H54 (cell line): Measurements from ENCODE around the gene PNMA6F.
"Not testable (repeated sequence)": the region's sequence is repeated elsewhere in the genome, so short reads cannot be mapped to it uniquely, and the experiment has no call there.

Experiments
- DNase-seq: peaks from one replicate; pipeline ENCODE4 v3.0.0; 2011; ENCODE audit warnings: low spot score, mixed read lengths; ENCODE audit not compliant: insufficient read length
- FAIRE-seq: peaks from 3 replicates; lab custom pipeline; 2011; peaks lifted over from hg19 to GRCh38; lab: Jason Lieb, UNC
- POLR2A ChIP-seq: IDR thresholded peaks from 2 replicates; pipeline ENCODE4 v1.6.1; 2011; ENCODE audit warnings: low read depth, mild to moderate bottlenecking, low read length

Gene PNMA6F

DNA sequence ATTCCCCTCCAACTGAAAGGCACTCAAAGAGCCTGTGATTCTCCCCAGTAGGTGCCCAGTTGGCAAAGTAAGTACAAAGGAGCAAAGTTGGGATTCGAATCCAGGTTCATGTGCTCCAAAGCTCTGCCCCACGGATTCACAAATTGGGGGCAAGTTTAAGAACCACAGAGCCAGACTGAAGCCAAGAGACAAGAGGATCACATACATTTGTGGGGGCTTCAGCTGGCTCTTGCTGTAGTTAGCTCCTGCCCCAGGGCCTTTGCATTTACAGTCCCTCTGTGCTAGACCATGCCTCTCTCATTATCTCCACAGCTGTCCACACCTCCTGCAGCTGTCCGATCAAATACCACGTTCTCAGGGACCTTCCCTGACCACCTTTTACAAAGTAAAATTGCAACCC is 18.8 kb downstream of the PNMA6F start:
- no peak for FAIRE-seq
- no peak for DNase-seq
- no peak for TF ChIP-seq POLR2A

DNA sequence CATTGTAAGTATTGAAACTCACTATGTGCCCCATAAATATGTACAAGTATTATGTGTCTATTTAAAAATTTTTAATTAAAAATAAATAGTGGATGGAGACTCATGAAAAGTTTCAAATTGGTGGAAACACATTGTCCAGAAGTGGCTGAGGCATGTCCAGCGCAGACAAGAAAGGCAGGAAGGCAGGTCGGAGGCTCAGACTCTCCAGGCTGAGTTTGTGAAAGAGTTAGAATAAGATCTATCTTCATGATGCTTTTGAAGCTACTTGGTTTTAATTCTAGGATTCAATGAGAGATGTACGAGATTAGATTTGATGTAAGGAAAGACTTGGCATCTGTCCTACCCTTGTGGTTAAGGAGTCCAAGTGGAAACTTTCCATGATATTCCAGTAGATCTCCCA is 19.8 kb downstream of the PNMA6F start:
- DNase-seq (no peak), FAIRE-seq (no peak)
- TF ChIP-seq POLR2A, result no peak

DNA sequence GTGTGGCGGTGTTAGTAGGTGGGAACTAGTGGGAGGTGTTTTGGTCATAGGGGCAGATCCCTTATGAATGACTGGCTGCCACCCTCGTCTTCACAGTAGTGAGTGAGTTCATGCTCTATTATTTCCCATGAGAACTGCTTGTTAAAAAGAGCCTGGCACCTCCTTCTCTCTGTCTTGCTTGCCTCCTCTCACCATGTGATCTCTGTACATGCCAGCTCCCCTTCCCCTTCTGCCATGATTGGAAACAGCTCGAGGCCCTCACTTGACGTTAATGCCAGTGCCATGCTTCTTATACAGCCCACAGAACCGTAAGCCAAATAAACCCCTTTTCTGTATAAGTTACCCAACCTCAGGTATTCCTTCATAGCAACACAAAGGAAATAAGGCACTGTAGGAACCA is 21.7 kb downstream of the PNMA6F start:
- FAIRE-seq (no peak), DNase-seq (no peak)
- TF ChIP-seq POLR2A, result no peak

DNA sequence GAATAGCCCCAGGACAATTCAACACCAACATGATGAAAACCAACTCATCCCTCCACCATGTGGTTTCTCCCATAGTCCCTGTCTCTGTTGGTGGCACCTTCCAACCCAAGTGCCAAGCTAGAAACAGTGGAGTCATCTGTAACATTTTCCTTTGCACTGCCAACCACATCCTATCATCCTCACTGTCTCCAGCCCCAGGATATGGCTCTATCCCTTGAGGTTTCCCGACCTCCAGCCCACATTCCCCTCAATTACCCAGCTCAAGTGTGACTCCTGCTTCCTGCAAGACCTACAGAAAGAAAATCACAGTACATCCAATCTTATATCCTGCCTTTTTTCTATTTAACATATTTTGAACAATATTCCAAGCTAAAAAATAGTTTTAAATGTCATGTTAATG is 24.2 kb downstream of the PNMA6F start:
- DNase-seq (no peak), FAIRE-seq (no peak)
- TF ChIP-seq POLR2A, result no peak

DNA sequence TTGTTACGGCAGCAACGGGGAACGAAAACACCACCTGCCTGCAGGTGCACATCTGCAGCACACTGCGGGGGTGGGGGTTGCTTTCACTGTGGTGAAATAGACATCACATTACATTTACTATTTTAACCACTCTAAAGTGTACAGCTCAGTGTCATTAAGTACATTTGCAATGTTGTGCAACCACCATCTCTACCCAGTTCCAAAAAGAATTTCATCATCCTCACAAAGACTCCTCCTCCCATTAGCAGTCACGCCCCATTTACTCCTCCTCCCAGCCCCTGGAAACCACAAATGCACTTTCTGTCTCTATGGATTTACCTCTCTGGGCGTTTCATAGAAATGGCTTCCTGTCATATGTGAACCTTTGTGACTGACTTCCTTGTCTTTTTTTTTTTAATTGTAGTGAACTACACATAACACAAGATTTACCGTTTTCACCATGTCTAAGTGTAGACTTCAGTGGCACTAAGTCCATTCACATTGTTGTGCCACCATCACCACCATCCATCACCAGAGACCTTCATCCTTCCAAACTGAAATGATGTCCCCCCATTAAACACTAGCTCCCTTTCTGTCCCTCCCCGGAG is 28.0 kb downstream of the PNMA6F start:
- not testable (repeated sequence) for DNase-seq, FAIRE-seq

DNA sequence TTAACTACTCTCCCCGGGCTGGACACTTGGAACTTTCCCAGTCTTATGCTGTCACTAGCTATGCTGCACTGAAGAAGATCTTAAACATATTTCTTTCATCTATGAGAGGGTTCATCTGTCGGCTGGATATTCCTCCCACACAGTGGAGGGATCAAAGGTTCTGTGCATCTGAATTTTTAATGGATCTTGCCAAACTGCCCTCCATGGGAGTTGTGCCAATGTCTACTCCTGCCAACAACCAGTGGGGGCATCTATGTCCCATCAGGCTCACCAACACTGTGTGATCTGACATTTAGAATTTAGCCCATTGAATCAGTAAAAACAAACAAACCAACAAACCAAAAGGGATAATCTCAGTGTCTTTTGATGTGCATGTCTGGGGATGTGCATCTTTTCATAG is 32.8 kb downstream of the PNMA6F start:
- FAIRE-seq, result not testable (repeated sequence)

DNA sequence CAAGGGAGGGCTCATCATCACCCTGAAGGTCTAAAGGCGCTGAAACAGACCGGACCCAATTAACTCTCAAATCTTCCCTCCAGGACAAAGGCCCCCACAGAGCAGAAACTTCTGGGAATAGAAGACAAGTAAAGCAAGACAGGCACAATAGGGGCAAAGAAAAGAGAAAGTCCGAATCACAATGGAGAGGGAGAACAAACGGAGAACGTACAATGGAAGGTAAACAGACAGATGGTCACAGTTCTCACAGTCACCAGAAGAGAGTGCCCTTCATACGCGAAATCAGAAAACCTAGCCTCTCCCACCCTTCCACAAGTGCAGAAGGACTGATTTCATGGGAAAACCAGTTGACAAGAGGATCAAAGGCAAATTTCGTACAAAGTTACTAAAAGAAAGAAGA is 35.9 kb downstream of the PNMA6F start:
- not testable (repeated sequence) for DNase-seq, FAIRE-seq

More for the DNA sequence above, 32.8 kb downstream of the PNMA6F start:
- DNase-seq, result not testable (repeated sequence)

DNA sequence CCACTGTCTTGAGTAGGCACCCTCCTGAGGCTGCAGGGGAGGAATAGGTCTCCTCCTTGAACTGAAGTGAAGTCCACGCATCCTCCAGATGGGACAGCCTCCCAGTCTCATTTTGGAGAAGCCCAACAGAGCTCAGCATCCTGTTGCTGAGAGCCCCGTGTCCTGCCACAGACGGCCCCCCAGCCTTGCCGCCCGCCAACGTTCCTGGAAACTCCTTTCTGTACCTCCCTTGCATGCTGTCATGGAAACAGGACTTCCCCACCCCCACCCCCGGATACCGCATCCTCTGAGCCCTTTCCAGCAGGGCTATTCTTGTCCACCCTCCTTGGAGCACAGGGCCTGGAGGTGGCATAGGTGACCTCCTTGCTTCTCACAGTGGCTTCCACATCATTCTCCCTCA is 37.6 kb downstream of the PNMA6F start:
- FAIRE-seq, result not testable (repeated sequence)

DNA sequence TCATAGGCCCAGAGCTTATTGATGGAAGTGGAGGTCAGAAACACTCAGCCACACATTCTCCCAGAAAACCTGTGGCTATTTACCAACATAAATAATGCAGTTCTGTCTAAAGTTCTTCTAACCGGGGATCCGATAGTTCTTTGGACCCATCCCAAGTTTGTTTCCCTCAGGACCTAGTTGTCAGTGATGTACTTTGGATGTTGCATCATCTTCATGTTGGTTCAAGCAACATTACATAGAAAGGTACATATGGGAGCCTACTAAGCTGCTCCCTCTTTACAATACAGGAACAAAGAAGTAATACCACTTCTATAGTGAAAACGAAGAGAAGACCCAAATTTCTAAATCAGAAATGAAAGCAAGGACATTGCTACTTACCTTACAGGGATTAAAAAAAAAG is 39.8 kb downstream of the PNMA6F start:
- FAIRE-seq, DNase-seq: not testable (repeated sequence)

More for the DNA sequence above, 37.6 kb downstream of the PNMA6F start:
- DNase-seq, result not testable (repeated sequence)

DNA sequence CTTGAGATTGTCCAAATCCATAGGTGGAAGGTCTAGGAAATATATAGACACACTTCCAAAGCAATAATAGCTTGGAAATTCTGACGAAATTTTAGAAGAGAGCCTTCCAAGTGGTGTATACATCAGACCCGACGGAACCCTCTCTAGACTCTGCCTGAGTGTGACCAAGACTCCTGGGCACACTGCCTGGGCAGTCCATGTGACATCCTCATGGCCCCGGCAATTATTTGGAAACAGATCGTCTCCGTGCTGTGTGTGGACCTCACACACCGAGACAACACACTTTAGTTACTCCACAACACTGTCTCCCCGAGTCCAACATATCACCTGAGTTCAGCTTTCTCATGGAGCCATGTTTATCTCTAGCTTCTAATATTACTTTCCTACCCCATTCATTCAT is 42.3 kb downstream of the PNMA6F start:
- DNase-seq, FAIRE-seq: not testable (repeated sequence)

DNA sequence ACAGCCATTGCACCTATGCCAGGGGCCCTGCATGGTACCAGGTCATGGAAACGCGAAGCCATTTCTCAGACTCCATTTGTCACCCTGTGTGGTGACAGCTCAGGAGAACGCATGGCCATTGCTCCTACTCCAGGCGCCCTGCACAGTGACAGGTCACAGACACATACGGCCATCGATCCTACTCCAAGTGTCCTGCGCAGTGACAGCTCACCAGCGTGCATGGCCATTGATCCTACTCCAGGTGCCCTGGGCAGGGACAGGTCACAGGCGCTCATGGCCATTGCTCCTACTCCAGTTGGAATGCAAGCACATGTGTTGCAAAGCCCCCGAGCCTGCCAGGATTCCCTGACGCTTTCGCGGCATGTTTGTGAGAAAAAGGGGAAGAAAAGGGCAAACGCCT is 45.5 kb downstream of the PNMA6F start:
- FAIRE-seq, DNase-seq: not testable (repeated sequence)

DNA sequence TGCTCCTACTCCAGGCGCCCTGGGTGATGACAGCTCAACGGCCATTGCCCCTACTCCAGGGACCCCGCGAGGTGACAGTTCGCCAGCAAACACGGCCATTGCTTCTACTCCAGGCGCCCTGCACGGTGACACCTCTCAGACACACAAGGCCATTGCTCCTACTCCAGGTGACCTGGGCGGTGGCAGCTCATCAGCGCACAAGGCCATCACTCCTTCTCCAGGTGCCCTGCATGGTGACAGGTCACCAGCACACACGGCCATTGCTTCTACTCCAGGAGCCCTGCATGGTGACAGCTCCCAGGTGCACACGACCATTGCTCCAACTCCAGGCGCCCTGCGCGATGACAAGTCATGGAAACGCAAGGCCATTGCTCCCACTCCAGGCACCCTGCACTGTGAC is 46.1 kb downstream of the PNMA6F start:
- not testable (repeated sequence) for DNase-seq, FAIRE-seq

DNA sequence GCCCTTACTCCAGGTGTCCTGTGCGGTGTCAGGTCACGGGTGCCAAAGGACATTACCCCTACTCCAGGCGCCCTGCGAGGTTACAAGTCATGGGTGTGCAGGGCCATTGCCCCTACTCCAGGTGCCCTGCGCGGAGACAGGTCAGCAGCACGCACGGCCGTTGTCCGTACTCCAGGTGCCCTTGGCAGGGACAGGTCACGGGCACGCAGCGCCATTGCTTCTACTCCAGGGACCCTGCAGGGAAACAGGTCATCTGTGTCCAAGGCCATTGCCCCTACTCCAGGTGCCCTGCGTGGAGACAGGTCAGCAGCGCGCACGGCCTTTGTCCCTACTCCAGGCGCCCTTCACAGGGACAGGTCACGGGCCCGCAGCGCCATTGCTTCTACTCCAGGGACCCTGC is 49.0 kb downstream of the PNMA6F start:
- DNase-seq, FAIRE-seq: not testable (repeated sequence)

DNA sequence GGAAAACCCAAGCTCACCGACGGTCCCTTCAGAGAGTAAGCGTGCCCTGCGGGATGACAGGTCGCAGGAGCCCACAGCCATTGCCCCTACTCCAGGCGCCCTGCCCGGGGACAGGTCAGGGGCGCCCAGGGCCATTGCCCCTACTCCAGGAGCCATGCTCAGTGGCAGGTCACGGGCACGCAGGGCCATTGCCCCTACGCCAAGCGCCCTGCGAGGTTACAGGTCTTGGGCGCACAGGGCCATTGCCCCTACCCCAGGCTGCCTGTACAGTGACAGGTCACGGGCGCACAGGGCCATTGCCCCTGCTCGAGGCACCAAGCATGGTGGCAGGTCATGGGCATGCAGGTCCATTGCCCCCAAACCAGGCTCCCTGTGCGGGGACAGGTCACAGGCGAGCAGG is 49.5 kb downstream of the PNMA6F start:
- not testable (repeated sequence) for DNase-seq, FAIRE-seq
